Keratinocyte (primary cell): Measurements from ENCODE around the gene RNF212. TPM values are rescaled to one million over a fixed set of nuclear protein-coding genes. Genes with fewer than 3 reads are reported as not detected.

Experiments
- DNase-seq: peaks from one replicate; pipeline ENCODE4 v3.0.0-alpha.2; 2011; ENCODE audit warnings: low read depth, missing footprints, low spot score
- FAIRE-seq: peaks from 2 replicates; lab custom pipeline; 2011; peaks lifted over from hg19 to GRCh38; lab: Jason Lieb, UNC
- H2AFZ ChIP-seq: 2 replicates; pipeline ENCODE4 v1.6.0; 2012; ENCODE audit warnings: low read length, control low read depth, inconsistent platforms; ENCODE audit not compliant: control insufficient read depth
- H3K27ac ChIP-seq: 2 replicates; pipeline ENCODE4 v1.5.1; 2011; ENCODE audit warnings: low read length; ENCODE audit not compliant: control insufficient read depth, insufficient read depth
- H3K27me3 ChIP-seq: 3 replicates; pipeline ENCODE4 v1.6.0; 2011; ENCODE audit warnings: low read length; ENCODE audit not compliant: control insufficient read depth, insufficient read depth; ENCODE audit errors: extremely low read depth
- H3K36me3 ChIP-seq, 2 experiments: 2 replicates in 1 of 2; 3 replicates in 1 of 2; pipeline ENCODE4 v1.5.1; 2011; ENCODE audit warnings: low read length in 2 of 2, mild to moderate bottlenecking in 1 of 2; ENCODE audit not compliant: control insufficient read depth in 2 of 2, insufficient read depth in 2 of 2; ENCODE audit errors: extremely low read depth in 1 of 2
- H3K4me1 ChIP-seq: 3 replicates; pipeline ENCODE4 v1.5.1; 2011; ENCODE audit warnings: low read length; ENCODE audit not compliant: control insufficient read depth, insufficient read depth; ENCODE audit errors: extremely low read depth
- H3K4me2 ChIP-seq: 3 replicates; pipeline ENCODE4 v1.6.0; 2011; ENCODE audit warnings: low read depth, low read length; ENCODE audit not compliant: control insufficient read depth, insufficient read depth; ENCODE audit errors: extremely low read depth
- H3K4me3 ChIP-seq, 3 experiments: fragments of 200-600 bp in 1 of 3; sonication (generic) in 1 of 3; 2 replicates in 2 of 3; 3 replicates in 1 of 3; pipeline ENCODE4 v1.5.1; 2011 to 2016; ENCODE audit warnings: low read length in 3 of 3, mild to moderate bottlenecking in 3 of 3, control low read depth in 2 of 3, inconsistent platforms in 1 of 3, low read depth in 1 of 3, mixed read lengths in 1 of 3, mixed run types in 1 of 3, moderate library complexity in 1 of 3; ENCODE audit not compliant: control insufficient read depth in 2 of 3, insufficient read depth in 2 of 3; ENCODE audit errors: extremely low read depth in 1 of 3
- H3K79me2 ChIP-seq: 2 replicates; pipeline ENCODE4 v1.6.0; 2012; ENCODE audit warnings: low read length; ENCODE audit not compliant: control insufficient read depth, insufficient read depth
- H3K9ac ChIP-seq: 3 replicates; pipeline ENCODE4 v1.6.0; 2011; ENCODE audit warnings: low read length; ENCODE audit not compliant: control insufficient read depth, insufficient read depth; ENCODE audit errors: extremely low read depth
- H3K9me1 ChIP-seq: 3 replicates; pipeline ENCODE4 v1.6.0; 2011; ENCODE audit warnings: low read length; ENCODE audit not compliant: control insufficient read depth, insufficient read depth; ENCODE audit errors: extremely low read depth
- H3K9me3 ChIP-seq: 2 replicates; pipeline ENCODE4 v1.5.1; 2012; ENCODE audit warnings: low read depth, low read length; ENCODE audit not compliant: control insufficient read depth
- H4K20me1 ChIP-seq: 3 replicates; pipeline ENCODE4 v1.6.0; 2011; ENCODE audit warnings: low read length; ENCODE audit not compliant: control insufficient read depth, insufficient read depth; ENCODE audit errors: extremely low read depth
- CTCF ChIP-seq, 3 experiments: IDR thresholded peaks in 1 of 3; conservative IDR thresholded peaks in 1 of 3; optimal IDR thresholded peaks in 1 of 3; 2 replicates in 2 of 3; 3 replicates in 1 of 3; pipeline versions ENCODE3 to v1.5.1; 2011; ENCODE audit warnings: low read length in 3 of 3, mild to moderate bottlenecking in 3 of 3, moderate library complexity in 2 of 3, control low read depth in 1 of 3, inconsistent platforms in 1 of 3; ENCODE audit not compliant: insufficient read depth in 2 of 3; ENCODE audit errors: extremely low read depth in 1 of 3
- EZH2 ChIP-seq: IDR thresholded peaks from one replicate; pipeline ENCODE4 v1.6.1; 2012; ENCODE audit warnings: inconsistent platforms, mild to moderate bottlenecking, low read length, moderate library complexity
- dilution Hi-C: fragments of 300-500 bp; cut with MboI; formaldehyde crosslinking; loops from one replicate; pipeline ENCODE4 v1.7.0; 2020; ENCODE audit warnings: low sequenced_read_pairs; ENCODE audit not compliant: extremely low pct_ligation_motif_present
- polyA plus RNA-seq, 5 experiments: library from polyadenylated mRNA; depleted of rRNA in 3 of 5; stranded (reverse) in 3 of 5; stranded (forward) in 1 of 5; unstranded in 1 of 5; fragments of >200 nt; gene quantifications; 1 replicate in 1 of 5; 2 replicates in 3 of 5; 3 replicates in 1 of 5; pipeline versions ENCODE4 v1.2.1 to v1.2.3, GENCODE V29; 2011 to 2012; ENCODE audit warnings: missing spikeins in 2 of 5, low read depth in 1 of 5, low replicate concordance in 1 of 5

RNF212 gene
- polyA plus RNA-seq, 1 donor (not counting 4 experiments of a cell fraction or from before 2014, with no cell fraction given) = 0.16 TPM

- H3K9ac ChIP-seq = no peak overlapping the region
- no peaks in the 10 kb centered on the region for H3K79me2 ChIP-seq
- TF ChIP-seq CTCF (optimal IDR thresholded peaks at IDR 0.05 in 1 of 3, IDR thresholded peaks at IDR 0.05 in 1 of 3, conservative IDR thresholded peaks at IDR 0.05 in 1 of 3; ENCODE audit: extremely low read depth in 1 of 3, insufficient read depth in 2 of 3, low read length in 3 of 3) (no peak), EZH2 (no peak)
- H3K36me3 ChIP-seq = no peaks in the 10 kb centered on the region
- no peak for FAIRE-seq
- H3K27me3 ChIP-seq = peaks cover 58% of the 10 kb centered on the region
- no peak overlapping the region for H3K4me2 ChIP-seq
- peaks cover 4% of the 10 kb centered on the region for H3K4me1 ChIP-seq
- dilution Hi-C loops = no loop called here
- no peaks in the 10 kb centered on the region for H4K20me1 ChIP-seq
- H3K27ac ChIP-seq = no peak overlapping the region
- H2AFZ ChIP-seq = no peak overlapping the region
- DNase-seq = no peak
- H3K9me3 ChIP-seq = no peaks in the 10 kb centered on the region
- H3K9me1 ChIP-seq = no peaks in the 10 kb centered on the region
- no peak overlapping the region for H3K4me3 ChIP-seq
These were observed 52.7 kb downstream of the RNF212 start for GRCh38 chr4:1060621-1061020.

GRCh38 chr4:1060121-1060520 is 53.2 kb downstream of the RNF212 start:
- no peaks in the 10 kb centered on the region for H3K36me3 ChIP-seq
- H3K79me2 ChIP-seq = no peaks in the 10 kb centered on the region
- no peak for TF ChIP-seq EZH2
- TF ChIP-seq CTCF (optimal IDR thresholded peaks at IDR 0.05 in 1 of 3, IDR thresholded peaks at IDR 0.05 in 1 of 3, conservative IDR thresholded peaks at IDR 0.05 in 1 of 3; ENCODE audit: extremely low read depth in 1 of 3, insufficient read depth in 2 of 3, low read length in 3 of 3) = no peak
- H4K20me1 ChIP-seq = no peaks in the 10 kb centered on the region
- no peak overlapping the region for H3K27ac ChIP-seq
- H3K9me1 ChIP-seq = no peaks in the 10 kb centered on the region
- no peaks in the 10 kb centered on the region for H3K9me3 ChIP-seq
- H3K4me1 ChIP-seq = peaks cover 8% of the 10 kb centered on the region
- peaks cover 63% of the 10 kb centered on the region for H3K27me3 ChIP-seq
- DNase-seq (no peak), FAIRE-seq (no peak)
- H3K4me3 ChIP-seq = no peak overlapping the region
- dilution Hi-C loops = no loop called here
- no peak overlapping the region for H3K4me2 ChIP-seq
- H2AFZ ChIP-seq = no peak overlapping the region
- H3K9ac ChIP-seq = no peak overlapping the region
